OCI-LY3 (cell line): ENCODE data around the gene RALA.

Experiments used
- H2AFZ ChIP-seq: fragments of 200-600, 300-600 bp; shearing (Covaris generic); 2 replicates; pipeline ENCODE4 v1.6.0; 2014; ENCODE audit warnings: antibody characterized with exemption, low read depth, low read length
- H3K27ac ChIP-seq: fragments of 200-600, 300-600 bp; sonication (generic); 2 replicates; pipeline ENCODE4 v1.5.1; 2014; ENCODE audit warnings: mild to moderate bottlenecking, low read length, moderate library complexity, mixed read lengths
- H3K27me3 ChIP-seq: fragments of 200-600, 300-600 bp; sonication (generic); 2 replicates; pipeline ENCODE4 v1.6.1; 2014; ENCODE audit warnings: low read depth, low read length, mixed read lengths
- H3K36me3 ChIP-seq: fragments of 200-600, 300-600 bp; sonication (generic); replicated peaks from 2 replicates; pipeline ENCODE3; 2014; ENCODE audit warnings: low read depth, low read length, mixed read lengths
- H3K4me1 ChIP-seq: fragments of 300-600, 200-600 bp; sonication (generic); 2 replicates; pipeline ENCODE4 v1.6.1; 2014; ENCODE audit warnings: low read length, mixed read lengths
- H3K4me2 ChIP-seq: fragments of 200-600, 300-600 bp; sonication (generic); 2 replicates; pipeline ENCODE4 v1.6.1; 2014; ENCODE audit warnings: low read length, mixed read lengths
- H3K4me3 ChIP-seq: fragments of 300-600, 200-600 bp; sonication (generic); 2 replicates; pipeline ENCODE4 v1.5.1; 2014; ENCODE audit warnings: antibody characterized with exemption, mild to moderate bottlenecking, low read length, moderate library complexity
- H3K79me2 ChIP-seq: fragments of 300-600, 200-600 bp; shearing (Covaris generic); 2 replicates; pipeline ENCODE4 v1.6.1; 2014; ENCODE audit warnings: mild to moderate bottlenecking, low read length, mixed read lengths
- H3K9ac ChIP-seq: fragments of 300-600, 200-600 bp; shearing (Covaris generic); 2 replicates; pipeline ENCODE4 v1.6.0; 2014; ENCODE audit warnings: mild to moderate bottlenecking, low read length, moderate library complexity
- H3K9me3 ChIP-seq: fragments of 200-600, 300-600 bp; shearing (Covaris generic); 2 replicates; pipeline ENCODE4 v1.6.1; 2014; ENCODE audit warnings: low read length, mixed read lengths; ENCODE audit not compliant: insufficient read depth
- H4K20me1 ChIP-seq: fragments of 200-600, 300-600 bp; sonication (generic); 2 replicates; pipeline ENCODE4 v1.6.1; 2016; ENCODE audit warnings: low read length, mixed read lengths; ENCODE audit not compliant: insufficient read depth
- EZH2phosphoT487 ChIP-seq: fragments of 200-600 bp; shearing (Covaris generic); IDR thresholded peaks from 2 replicates; pipeline ENCODE4 v1.6.1; 2018; ENCODE audit warnings: antibody characterized with exemption, mixed run types, low read depth
- TF ChIP-seq, protein P1 (sequence below): fragments of 200-600, 300-600 bp; sonication (generic); IDR thresholded peaks from 2 replicates; pipeline ENCODE4 v1.5.1; 2014; ENCODE audit warnings: antibody characterized with exemption, low read length, low read depth

The RALA gene

GRCh38 chr7:39606941-39607340, 16.4 kb upstream of the RALA start:
- no peak overlapping the region for H3K9ac ChIP-seq
- no peaks in the 10 kb centered on the region for H3K36me3 ChIP-seq
- no peak overlapping the region for H3K4me3 ChIP-seq
- no peaks in the 10 kb centered on the region for H3K79me2 ChIP-seq
- no peak overlapping the region for H3K27ac ChIP-seq
- 0 out of 2 replicates have a peak, but pooled peaks cover 6% of the 10 kb centered on the region for H3K4me1 ChIP-seq
- no peak overlapping the region for H2AFZ ChIP-seq
- no peaks in the 10 kb centered on the region for H4K20me1 ChIP-seq
- no peaks in the 10 kb centered on the region for H3K27me3 ChIP-seq
- no peak for TF ChIP-seq EZH2phosphoT487
- TF ChIP-seq, protein P1, sequence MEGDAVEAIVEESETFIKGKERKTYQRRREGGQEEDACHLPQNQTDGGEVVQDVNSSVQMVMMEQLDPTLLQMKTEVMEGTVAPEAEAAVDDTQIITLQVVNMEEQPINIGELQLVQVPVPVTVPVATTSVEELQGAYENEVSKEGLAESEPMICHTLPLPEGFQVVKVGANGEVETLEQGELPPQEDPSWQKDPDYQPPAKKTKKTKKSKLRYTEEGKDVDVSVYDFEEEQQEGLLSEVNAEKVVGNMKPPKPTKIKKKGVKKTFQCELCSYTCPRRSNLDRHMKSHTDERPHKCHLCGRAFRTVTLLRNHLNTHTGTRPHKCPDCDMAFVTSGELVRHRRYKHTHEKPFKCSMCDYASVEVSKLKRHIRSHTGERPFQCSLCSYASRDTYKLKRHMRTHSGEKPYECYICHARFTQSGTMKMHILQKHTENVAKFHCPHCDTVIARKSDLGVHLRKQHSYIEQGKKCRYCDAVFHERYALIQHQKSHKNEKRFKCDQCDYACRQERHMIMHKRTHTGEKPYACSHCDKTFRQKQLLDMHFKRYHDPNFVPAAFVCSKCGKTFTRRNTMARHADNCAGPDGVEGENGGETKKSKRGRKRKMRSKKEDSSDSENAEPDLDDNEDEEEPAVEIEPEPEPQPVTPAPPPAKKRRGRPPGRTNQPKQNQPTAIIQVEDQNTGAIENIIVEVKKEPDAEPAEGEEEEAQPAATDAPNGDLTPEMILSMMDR: no peak
- H3K9me3 ChIP-seq: no peaks in the 10 kb centered on the region
- no peak overlapping the region for H3K4me2 ChIP-seq

DNA sequence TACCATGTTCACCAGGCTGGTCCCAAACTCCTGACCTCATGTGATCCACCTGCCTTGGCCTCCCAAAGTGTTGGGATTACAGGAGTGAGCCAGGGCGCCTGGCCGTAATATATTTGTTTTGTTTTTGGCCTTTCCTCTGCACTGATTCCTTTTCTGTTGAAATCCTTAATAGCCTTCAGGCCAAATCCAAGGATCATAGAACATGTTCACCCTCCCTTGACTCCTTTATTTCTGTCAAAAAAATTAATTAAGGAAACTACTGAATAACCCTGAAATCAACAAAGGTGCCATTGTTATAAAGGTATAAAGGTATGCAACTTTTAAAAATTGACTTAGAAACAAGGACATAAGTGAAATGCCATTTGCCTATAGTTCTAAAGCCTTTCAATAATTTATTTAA, 15.5 kb upstream of the RALA start:
- Histone ChIP-seq H3K9ac (no peak overlapping the region), H3K27me3 (no peaks in the 10 kb centered on the region), H2AFZ (no peak overlapping the region), H3K27ac (no peak overlapping the region), H3K4me3 (no peak overlapping the region), H3K9me3 (no peaks in the 10 kb centered on the region), H3K36me3 (no peaks in the 10 kb centered on the region), H3K4me1 (0 out of 2 replicates have a peak, but pooled peaks cover 6% of the 10 kb centered on the region), H3K4me2 (no peak overlapping the region), H3K79me2 (no peaks in the 10 kb centered on the region), H4K20me1 (no peaks in the 10 kb centered on the region)
- TF ChIP-seq, protein P1: no peak
- no peak for TF ChIP-seq EZH2phosphoT487

DNA sequence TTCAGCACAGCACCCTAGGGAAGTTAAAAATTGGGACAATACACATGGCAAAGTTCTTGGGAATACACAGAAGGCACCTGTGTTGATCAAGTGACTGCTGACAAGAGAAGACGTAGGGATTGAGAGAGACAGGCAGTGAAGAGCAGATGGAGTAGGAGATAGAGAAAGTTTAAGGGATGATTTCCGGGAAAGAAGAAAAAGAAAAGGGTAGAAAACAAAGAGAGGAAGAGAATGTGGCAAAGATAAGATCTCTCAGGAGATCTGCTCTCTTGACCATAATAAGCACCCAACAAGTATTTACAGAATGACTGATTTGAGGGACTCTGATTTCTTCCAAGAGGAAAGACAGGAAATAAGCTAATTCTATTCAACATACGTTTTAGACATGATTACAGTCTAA, 15.1 kb upstream of the RALA start:
- no peak overlapping the region for H3K4me2 ChIP-seq
- H3K79me2 ChIP-seq: no peaks in the 10 kb centered on the region
- no peaks in the 10 kb centered on the region for H3K27me3 ChIP-seq
- H2AFZ ChIP-seq: no peak overlapping the region
- H4K20me1 ChIP-seq: no peaks in the 10 kb centered on the region
- H3K4me3 ChIP-seq: no peak overlapping the region
- no peaks in the 10 kb centered on the region for H3K9me3 ChIP-seq
- 0 out of 2 replicates have a peak, but pooled peaks cover 6% of the 10 kb centered on the region for H3K4me1 ChIP-seq
- H3K9ac ChIP-seq: no peak overlapping the region
- TF ChIP-seq EZH2phosphoT487: no peak
- TF ChIP-seq, protein P1: no peak
- H3K36me3 ChIP-seq: no peaks in the 10 kb centered on the region
- H3K27ac ChIP-seq: no peak overlapping the region

DNA sequence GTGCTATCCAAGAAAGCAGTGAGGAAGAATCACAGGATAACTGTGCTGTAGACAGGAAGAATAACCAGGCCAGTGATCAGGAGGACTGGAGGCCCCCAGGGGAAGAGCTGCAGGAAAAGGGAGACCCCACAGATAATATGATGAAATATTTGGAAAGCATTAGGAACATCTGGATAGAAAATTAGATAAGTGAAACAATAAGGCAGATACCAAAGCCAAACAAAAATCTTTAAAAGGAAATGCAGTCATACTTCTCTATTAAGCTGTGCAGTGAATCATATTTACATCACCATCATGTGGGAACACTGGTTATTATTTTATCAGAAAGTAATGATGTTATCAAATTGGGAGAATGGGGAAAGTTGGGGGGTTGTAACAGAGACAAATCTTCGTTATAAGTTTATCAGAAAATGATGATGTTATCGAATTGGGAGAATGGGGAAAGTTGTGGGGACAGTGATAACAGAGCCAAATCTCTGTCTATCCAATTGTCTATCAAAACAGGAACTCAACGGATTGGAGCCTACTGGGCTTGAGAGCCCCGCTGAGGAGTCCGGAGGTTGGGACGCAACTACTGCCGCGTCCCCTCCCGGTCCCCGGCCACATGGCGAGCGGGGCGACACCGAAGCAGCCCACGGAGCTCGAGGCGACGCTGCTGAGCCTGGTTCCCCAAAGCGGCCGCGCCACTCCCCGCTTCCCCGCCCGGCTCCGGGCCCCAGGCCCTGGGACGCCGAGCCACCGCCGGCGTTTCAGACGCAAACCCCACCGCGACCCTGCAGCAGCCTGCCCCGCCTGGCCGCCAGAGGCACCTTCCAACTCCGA, 14.0 kb upstream of the RALA start:
- Histone ChIP-seq H4K20me1 (no peaks in the 10 kb centered on the region), H3K27ac (no peak overlapping the region), H3K79me2 (no peaks in the 10 kb centered on the region), H2AFZ (peak overlapping the region; percentile 82), H3K4me2 (peak overlapping the region; percentile 73), H3K9me3 (no peaks in the 10 kb centered on the region), H3K9ac (peak overlapping the region; percentile 45; the same call in 1 of the 2 replicates), H3K27me3 (no peaks in the 10 kb centered on the region), H3K4me3 (peak overlapping the region; percentile 72), H3K4me1 (0 out of 2 replicates have a peak, but pooled peaks cover 6% of the 10 kb centered on the region), H3K36me3 (no peaks in the 10 kb centered on the region)
- TF ChIP-seq EZH2phosphoT487: no peak
- TF ChIP-seq, protein P1: no peak; the same call in 1 of the 2 replicates
